HG03108 (cell line): ENCODE data around the gene C2CD4C.
"Not testable (repeated sequence)": the region's sequence is repeated elsewhere in the genome, so short reads cannot be mapped to it uniquely, and the experiment has no call there.

Experiments used
- ATAC-seq: cut with Tn5 transposase; IDR thresholded peaks from one replicate; pipeline ENCODE4 v1.9.1; 2021; ENCODE audit warnings: moderate library complexity; ENCODE audit not compliant: unreplicated experiment

Gene C2CD4C

GRCh38 chr19:400976-401865, 7.7 kb downstream of the C2CD4C start:
- no peak for ATAC-seq

- no peak for ATAC-seq
Observed at GRCh38 chr19:399370-399769, 9.6 kb downstream of the C2CD4C start.

GRCh38 chr19:398719-399118, 10.2 kb downstream of the C2CD4C start:
- ATAC-seq, result no peak

- ATAC-seq, result no peak
Observed at GRCh38 chr19:397941-398706, 10.8 kb downstream of the C2CD4C start.

- no peak for ATAC-seq
Observed at GRCh38 chr19:397321-397720, 11.6 kb downstream of the C2CD4C start.

- ATAC-seq, result no peak
Observed at GRCh38 chr19:395467-395866, 13.5 kb downstream of the C2CD4C start.

GRCh38 chr19:394857-395256, 14.1 kb downstream of the C2CD4C start:
- not testable (repeated sequence) for ATAC-seq

- ATAC-seq, result not testable (repeated sequence)
Observed at GRCh38 chr19:393560-393959, 15.4 kb downstream of the C2CD4C start.

GRCh38 chr19:392375-392970, 16.5 kb downstream of the C2CD4C start:
- no peak for ATAC-seq

- no peak for ATAC-seq
Observed at GRCh38 chr19:391726-392374, 17.1 kb downstream of the C2CD4C start.

GRCh38 chr19:391207-391557, 17.8 kb downstream of the C2CD4C start:
- no peak for ATAC-seq

GRCh38 chr19:390386-391206, 18.4 kb downstream of the C2CD4C start:
- ATAC-seq, result no peak

- no peak for ATAC-seq
Observed at GRCh38 chr19:389935-390289, 19.0 kb downstream of the C2CD4C start.

GRCh38 chr19:389255-389934, 19.6 kb downstream of the C2CD4C start:
- ATAC-seq, result no peak

- no peak for ATAC-seq
Observed at GRCh38 chr19:388691-389090, 20.3 kb downstream of the C2CD4C start.

- no peak for ATAC-seq
Observed at GRCh38 chr19:387777-388176, 21.2 kb downstream of the C2CD4C start.

- not testable (repeated sequence) for ATAC-seq
Observed at GRCh38 chr19:386632-387301, 22.2 kb downstream of the C2CD4C start.

- not testable (repeated sequence) for ATAC-seq
Observed at GRCh38 chr19:386189-386588, 22.8 kb downstream of the C2CD4C start.

GRCh38 chr19:384799-385169, 24.2 kb downstream of the C2CD4C start:
- no peak for ATAC-seq
